ENCODE data around the gene TM4SF18. TPM values are rescaled to one million over a fixed set of nuclear protein-coding genes. Genes with fewer than 3 reads are reported as not detected.

The TM4SF18 gene
- total RNA-seq, 1 donor from 2014 or later: 1.4 TPM

DNA sequence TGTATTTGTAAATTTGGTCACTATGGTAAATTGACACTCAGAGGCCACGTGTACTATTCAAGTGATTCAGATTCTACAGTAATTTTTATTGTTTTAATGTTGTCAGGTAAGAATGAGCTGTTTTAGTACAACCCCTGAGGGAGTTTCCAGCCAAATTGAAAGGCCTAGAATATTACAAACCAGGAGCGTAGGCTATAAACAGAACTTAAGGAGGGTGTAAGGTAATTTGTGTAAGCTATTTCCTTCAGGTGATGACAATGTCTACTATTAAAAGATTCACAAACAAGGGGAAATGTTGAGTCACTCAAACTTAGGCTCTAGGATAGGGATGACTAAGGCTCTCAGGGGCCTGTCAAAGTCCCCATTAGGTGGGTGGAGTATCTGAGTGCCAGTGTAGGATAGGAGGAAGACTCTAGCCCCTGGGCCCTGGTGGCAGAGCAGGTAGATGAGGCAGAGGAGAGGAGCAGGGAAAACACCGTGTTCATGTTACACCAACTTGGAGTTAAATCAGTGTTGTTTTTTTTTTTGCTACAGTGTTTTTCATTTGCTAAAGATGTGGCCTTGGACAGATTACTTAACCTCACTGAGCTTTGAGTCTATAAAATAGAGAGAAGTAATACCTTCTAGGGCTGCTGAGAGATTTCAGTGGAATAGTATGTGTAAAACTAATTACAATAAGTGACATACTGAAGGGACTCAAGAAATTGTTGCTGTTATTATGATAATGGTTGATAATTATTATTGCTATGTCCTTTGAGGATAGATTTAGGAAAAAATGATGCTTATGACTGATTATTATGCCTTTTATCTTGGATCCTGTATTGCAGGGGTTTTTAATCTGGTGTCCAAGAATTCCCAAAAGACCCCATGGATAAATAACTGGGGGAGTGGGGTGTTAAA, 33.8 kb upstream of the TM4SF18 start:
- TF ChIP-seq, protein P1, sequence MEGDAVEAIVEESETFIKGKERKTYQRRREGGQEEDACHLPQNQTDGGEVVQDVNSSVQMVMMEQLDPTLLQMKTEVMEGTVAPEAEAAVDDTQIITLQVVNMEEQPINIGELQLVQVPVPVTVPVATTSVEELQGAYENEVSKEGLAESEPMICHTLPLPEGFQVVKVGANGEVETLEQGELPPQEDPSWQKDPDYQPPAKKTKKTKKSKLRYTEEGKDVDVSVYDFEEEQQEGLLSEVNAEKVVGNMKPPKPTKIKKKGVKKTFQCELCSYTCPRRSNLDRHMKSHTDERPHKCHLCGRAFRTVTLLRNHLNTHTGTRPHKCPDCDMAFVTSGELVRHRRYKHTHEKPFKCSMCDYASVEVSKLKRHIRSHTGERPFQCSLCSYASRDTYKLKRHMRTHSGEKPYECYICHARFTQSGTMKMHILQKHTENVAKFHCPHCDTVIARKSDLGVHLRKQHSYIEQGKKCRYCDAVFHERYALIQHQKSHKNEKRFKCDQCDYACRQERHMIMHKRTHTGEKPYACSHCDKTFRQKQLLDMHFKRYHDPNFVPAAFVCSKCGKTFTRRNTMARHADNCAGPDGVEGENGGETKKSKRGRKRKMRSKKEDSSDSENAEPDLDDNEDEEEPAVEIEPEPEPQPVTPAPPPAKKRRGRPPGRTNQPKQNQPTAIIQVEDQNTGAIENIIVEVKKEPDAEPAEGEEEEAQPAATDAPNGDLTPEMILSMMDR (conservative IDR thresholded peaks at IDR 0.05; ENCODE audit: low read depth, low read length): no peak
- no peak overlapping the region for H3K4me3 ChIP-seq (ENCODE audit: low read depth, low read length)
- no peak for DNase-seq (ENCODE audit: low read depth)

DNA sequence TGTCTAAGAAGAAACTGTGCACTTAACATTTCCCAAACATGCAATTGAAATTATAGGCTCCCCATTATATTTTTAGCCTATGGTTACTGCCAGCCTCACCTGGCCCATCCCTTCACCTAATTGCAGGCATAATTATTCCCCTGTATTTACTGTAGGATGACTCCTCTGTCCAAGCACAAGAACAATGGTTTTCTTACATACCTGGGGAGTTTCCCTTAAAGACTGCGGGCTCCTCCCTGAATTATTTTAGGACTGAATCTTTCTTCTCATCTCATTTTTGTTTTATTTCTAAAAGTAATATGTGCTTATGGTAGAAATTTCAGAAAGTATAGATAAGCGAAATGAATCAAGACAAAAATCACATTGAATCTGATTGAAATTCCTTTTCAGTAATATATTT, 32.6 kb upstream of the TM4SF18 start:
- TF ChIP-seq, protein P1 (conservative IDR thresholded peaks at IDR 0.05; ENCODE audit: low read depth, low read length): no peak
- H3K4me3 ChIP-seq (ENCODE audit: low read depth, low read length): no peak overlapping the region
- DNase-seq (ENCODE audit: low read depth): no peak

DNA sequence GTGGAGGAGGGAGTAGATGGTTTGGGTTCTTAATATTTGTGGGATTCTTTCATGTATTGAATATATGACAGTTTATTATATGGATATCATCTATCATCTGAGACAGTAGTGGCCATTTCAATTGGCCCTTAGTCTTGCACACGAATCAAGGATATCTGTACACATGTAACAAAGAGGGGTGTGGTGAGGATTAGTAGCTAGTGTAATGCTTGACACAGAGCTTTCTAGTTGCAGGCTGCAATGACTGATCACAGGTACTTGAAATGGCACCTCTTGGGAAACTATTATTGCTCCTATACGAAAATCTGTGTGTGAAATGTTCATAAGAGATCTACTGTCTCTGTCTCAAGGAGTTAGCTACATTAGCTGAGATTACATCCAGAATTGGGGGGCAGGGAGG, 31.2 kb upstream of the TM4SF18 start:
- no peak overlapping the region for H3K4me3 ChIP-seq (ENCODE audit: low read depth, low read length)
- TF ChIP-seq, protein P1 (conservative IDR thresholded peaks at IDR 0.05; ENCODE audit: low read depth, low read length): no peak

DNA sequence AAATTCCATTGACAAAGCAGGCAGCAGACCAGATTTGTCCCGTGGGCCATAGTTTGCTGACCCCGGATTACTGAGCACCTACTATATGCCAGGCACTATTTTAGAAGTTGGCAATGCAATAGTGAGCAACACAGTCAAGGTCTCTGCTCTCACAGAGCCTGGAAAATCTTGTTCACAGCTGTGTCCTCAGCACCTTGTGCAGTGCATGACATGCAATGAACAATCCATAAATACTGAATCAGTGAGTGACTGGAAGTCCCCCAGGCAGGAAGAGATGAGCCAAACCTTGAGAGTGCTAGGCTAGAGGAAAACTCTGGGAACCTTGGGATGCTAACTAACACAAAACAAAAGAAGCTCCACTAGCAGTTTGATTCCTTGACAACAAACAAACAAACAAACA, 29.6 kb upstream of the TM4SF18 start:
- TF ChIP-seq, protein P1 (conservative IDR thresholded peaks at IDR 0.05; ENCODE audit: low read depth, low read length): no peak
- H3K4me3 ChIP-seq (ENCODE audit: low read depth, low read length): no peak overlapping the region
- no peak for DNase-seq (ENCODE audit: low read depth)

More for the DNA sequence above, 31.2 kb upstream of the TM4SF18 start:
- no peak for DNase-seq (ENCODE audit: low read depth)

DNA sequence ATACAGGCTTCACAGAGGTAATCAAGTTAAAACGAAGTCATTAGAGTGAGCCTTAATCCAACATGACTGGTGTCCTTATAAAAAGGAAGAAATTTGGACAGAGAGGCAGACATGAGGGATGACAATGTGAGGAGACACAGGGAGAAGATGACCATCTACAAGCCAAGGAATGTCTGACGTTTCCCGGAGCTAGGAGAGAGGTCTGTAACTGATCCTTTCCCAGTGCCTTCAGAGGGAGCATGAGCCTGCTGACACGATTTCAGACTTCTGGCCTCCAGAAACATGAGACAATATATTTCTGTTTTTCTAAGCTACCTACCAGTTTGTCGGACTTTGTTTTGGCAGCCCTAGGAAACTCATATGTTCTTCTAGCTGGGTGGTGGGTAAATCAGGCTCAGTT, 28.9 kb upstream of the TM4SF18 start:
- no peak overlapping the region for H3K4me3 ChIP-seq (ENCODE audit: low read depth, low read length)
- no peak for DNase-seq (ENCODE audit: low read depth)
- TF ChIP-seq, protein P1 (conservative IDR thresholded peaks at IDR 0.05; ENCODE audit: low read depth, low read length): no peak

DNA sequence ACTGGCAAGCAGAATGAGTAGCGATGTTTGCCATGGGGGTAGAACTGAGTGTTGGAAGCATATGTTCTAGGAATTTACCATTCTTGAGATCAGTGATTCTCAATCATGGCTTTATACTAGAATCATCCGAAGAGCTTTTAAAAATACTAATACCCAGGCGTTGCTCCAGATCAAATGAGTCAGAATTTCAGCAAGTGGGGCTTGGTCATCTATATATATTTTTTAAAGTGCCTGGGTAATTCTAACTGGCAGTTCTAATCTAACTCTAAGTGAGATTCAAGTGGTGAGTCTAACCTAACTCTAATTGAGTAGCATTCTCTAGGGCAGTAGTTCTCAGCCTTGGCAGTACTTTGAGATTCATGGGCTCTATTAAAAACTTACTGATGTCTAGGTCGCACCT, 23.2 kb upstream of the TM4SF18 start:
- no peak for DNase-seq (ENCODE audit: low read depth)
- TF ChIP-seq, protein P1 (conservative IDR thresholded peaks at IDR 0.05; ENCODE audit: low read depth, low read length): no peak
- H3K4me3 ChIP-seq (ENCODE audit: low read depth, low read length): no peak overlapping the region

Data from epithelial cell of proximal tubule (primary cell).